ENCODE data around the gene RIMBP2.
A peak's percentile ranks its signal among the peaks of the same experiment; 100 is the strongest.

RIMBP2 gene

GRCh38 chr12:130506844-130507243 is 209.3 kb downstream of the RIMBP2 start:
- no peak overlapping the region for H3K9ac ChIP-seq (ENCODE audit: low read length)
- no peaks in the 10 kb centered on the region for H3K79me2 ChIP-seq (ENCODE audit: control insufficient read depth, insufficient read depth, low read length)
- no peaks in the 10 kb centered on the region for H3K36me3 ChIP-seq (ENCODE audit: control insufficient read depth, insufficient read depth, low read length)
- no peaks in the 10 kb centered on the region for H3K27me3 ChIP-seq (ENCODE audit: insufficient read depth, low read length, poor library complexity)
- peak; percentile 22 for DNase-seq
- no peak overlapping the region for H3K4me2 ChIP-seq (ENCODE audit: low read length)
- no peak overlapping the region for H3K4me3 ChIP-seq (ENCODE audit: low read length)
- H3K4me1 ChIP-seq (ENCODE audit: control insufficient read depth, low read depth, low read length): peaks cover 1% of the 10 kb centered on the region
- no peak overlapping the region for H3K27ac ChIP-seq (ENCODE audit: low read depth, low read length)
- no peak overlapping the region for H4K8ac ChIP-seq (ENCODE audit: low read depth, low read length)
- no peak overlapping the region for H3K4ac ChIP-seq (ENCODE audit: low read depth, low read length)
- no peak overlapping the region for H3K18ac ChIP-seq (ENCODE audit: low read length)
- no peak overlapping the region for H2BK5ac ChIP-seq (ENCODE audit: low read length)
- H3K23ac ChIP-seq (ENCODE audit: low read length): no peak overlapping the region
- no peak overlapping the region for H3K56ac ChIP-seq (ENCODE audit: low read length)
- H3K79me1 ChIP-seq (ENCODE audit: low read length): no peaks in the 10 kb centered on the region
- no peak overlapping the region for H2AK5ac ChIP-seq (ENCODE audit: low read length)
- no peak overlapping the region for H2BK15ac ChIP-seq (replicated peaks; ENCODE audit: low read depth)
- WGBS (ENCODE audit: extremely low coverage, insufficient coverage, low lambda C conversion rate): no CpG with 5 or more reads among the region's 4 CpGs
- H2BK120ac ChIP-seq (ENCODE audit: low read depth, low read length): no peak overlapping the region
- no peak overlapping the region for H4K5ac ChIP-seq (ENCODE audit: low read length)

GRCh38 chr12:130504840-130505175 is 211.3 kb downstream of the RIMBP2 start:
- H2BK5ac ChIP-seq (ENCODE audit: low read length): no peak overlapping the region
- H3K4me3 ChIP-seq (ENCODE audit: low read length): no peak overlapping the region
- no peak overlapping the region for H3K56ac ChIP-seq (ENCODE audit: low read length)
- no peak overlapping the region for H4K5ac ChIP-seq (ENCODE audit: low read length)
- WGBS (ENCODE audit: extremely low coverage, insufficient coverage, low lambda C conversion rate): no CpG with 5 or more reads among the region's 5 CpGs
- no peak for DNase-seq
- H2BK15ac ChIP-seq (replicated peaks; ENCODE audit: low read depth): no peak overlapping the region
- H3K27me3 ChIP-seq (ENCODE audit: insufficient read depth, low read length, poor library complexity): no peaks in the 10 kb centered on the region
- H3K36me3 ChIP-seq (ENCODE audit: control insufficient read depth, insufficient read depth, low read length): no peaks in the 10 kb centered on the region
- no peak overlapping the region for H3K9ac ChIP-seq (ENCODE audit: low read length)
- peaks cover 1% of the 10 kb centered on the region for H3K4me1 ChIP-seq (ENCODE audit: control insufficient read depth, low read depth, low read length)
- no peak overlapping the region for H4K8ac ChIP-seq (ENCODE audit: low read depth, low read length)
- H3K79me2 ChIP-seq (ENCODE audit: control insufficient read depth, insufficient read depth, low read length): no peaks in the 10 kb centered on the region
- H3K23ac ChIP-seq (ENCODE audit: low read length): no peak overlapping the region
- H3K4me2 ChIP-seq (ENCODE audit: low read length): no peak overlapping the region
- H3K4ac ChIP-seq (ENCODE audit: low read depth, low read length): no peak overlapping the region
- H2BK120ac ChIP-seq (ENCODE audit: low read depth, low read length): no peak overlapping the region
- no peak overlapping the region for H3K18ac ChIP-seq (ENCODE audit: low read length)
- H2AK5ac ChIP-seq (ENCODE audit: low read length): no peak overlapping the region
- H3K79me1 ChIP-seq (ENCODE audit: low read length): no peaks in the 10 kb centered on the region
- no peak overlapping the region for H3K27ac ChIP-seq (ENCODE audit: low read depth, low read length)

- Histone ChIP-seq H2BK120ac (ENCODE audit: low read depth, low read length) (no peak overlapping the region), H2BK15ac (replicated peaks; ENCODE audit: low read depth) (no peak overlapping the region), H3K4me2 (ENCODE audit: low read length) (no peak overlapping the region), H3K4me3 (ENCODE audit: low read length) (no peak overlapping the region), H3K56ac (ENCODE audit: low read length) (no peak overlapping the region), H3K4ac (ENCODE audit: low read depth, low read length) (no peak overlapping the region), H4K8ac (ENCODE audit: low read depth, low read length) (no peak overlapping the region), H3K27ac (ENCODE audit: low read depth, low read length) (no peak overlapping the region), H2BK5ac (ENCODE audit: low read length) (no peak overlapping the region), H3K79me1 (ENCODE audit: low read length) (no peaks in the 10 kb centered on the region), H3K4me1 (ENCODE audit: control insufficient read depth, low read depth, low read length) (peaks cover 1% of the 10 kb centered on the region), H3K79me2 (ENCODE audit: control insufficient read depth, insufficient read depth, low read length) (no peaks in the 10 kb centered on the region), H3K36me3 (ENCODE audit: control insufficient read depth, insufficient read depth, low read length) (no peaks in the 10 kb centered on the region), H3K9ac (ENCODE audit: low read length) (no peak overlapping the region), H4K5ac (ENCODE audit: low read length) (no peak overlapping the region), H3K23ac (ENCODE audit: low read length) (no peak overlapping the region), H3K18ac (ENCODE audit: low read length) (no peak overlapping the region), H2AK5ac (ENCODE audit: low read length) (no peak overlapping the region), H3K27me3 (ENCODE audit: insufficient read depth, low read length, poor library complexity) (no peaks in the 10 kb centered on the region)
- DNase-seq: peak; percentile 10
- no CpG with 5 or more reads among the region's 18 CpGs for WGBS (ENCODE audit: extremely low coverage, insufficient coverage, low lambda C conversion rate)
These were observed 211.8 kb downstream of the RIMBP2 start for GRCh38 chr12:130504110-130504839.

GRCh38 chr12:130501821-130502220 is 214.3 kb downstream of the RIMBP2 start:
- Histone ChIP-seq H3K4me1 (ENCODE audit: control insufficient read depth, low read depth, low read length) (peaks cover 1% of the 10 kb centered on the region), H2BK120ac (ENCODE audit: low read depth, low read length) (no peak overlapping the region), H3K18ac (ENCODE audit: low read length) (no peak overlapping the region), H3K4me2 (ENCODE audit: low read length) (no peak overlapping the region), H3K79me2 (ENCODE audit: control insufficient read depth, insufficient read depth, low read length) (no peaks in the 10 kb centered on the region), H3K23ac (ENCODE audit: low read length) (no peak overlapping the region), H3K9ac (ENCODE audit: low read length) (no peak overlapping the region), H3K4ac (ENCODE audit: low read depth, low read length) (no peak overlapping the region), H3K79me1 (ENCODE audit: low read length) (no peaks in the 10 kb centered on the region), H3K4me3 (ENCODE audit: low read length) (no peak overlapping the region), H2BK5ac (ENCODE audit: low read length) (no peak overlapping the region), H3K27ac (ENCODE audit: low read depth, low read length) (no peak overlapping the region), H4K8ac (ENCODE audit: low read depth, low read length) (no peak overlapping the region), H4K5ac (ENCODE audit: low read length) (no peak overlapping the region), H3K56ac (ENCODE audit: low read length) (no peak overlapping the region), H2BK15ac (replicated peaks; ENCODE audit: low read depth) (no peak overlapping the region), H3K36me3 (ENCODE audit: control insufficient read depth, insufficient read depth, low read length) (no peaks in the 10 kb centered on the region), H3K27me3 (ENCODE audit: insufficient read depth, low read length, poor library complexity) (no peaks in the 10 kb centered on the region), H2AK5ac (ENCODE audit: low read length) (no peak overlapping the region)
- DNase-seq: no peak
- WGBS (ENCODE audit: extremely low coverage, insufficient coverage, low lambda C conversion rate): no CpG with 5 or more reads among the region's 8 CpGs

- H3K9ac ChIP-seq (ENCODE audit: low read length): no peak overlapping the region
- H2BK120ac ChIP-seq (ENCODE audit: low read depth, low read length): no peak overlapping the region
- no peak overlapping the region for H4K8ac ChIP-seq (ENCODE audit: low read depth, low read length)
- H3K23ac ChIP-seq (ENCODE audit: low read length): no peak overlapping the region
- H2BK15ac ChIP-seq (replicated peaks; ENCODE audit: low read depth): no peak overlapping the region
- no CpG with 5 or more reads among the region's 16 CpGs for WGBS (ENCODE audit: extremely low coverage, insufficient coverage, low lambda C conversion rate)
- H3K79me2 ChIP-seq (ENCODE audit: control insufficient read depth, insufficient read depth, low read length): no peaks in the 10 kb centered on the region
- H3K18ac ChIP-seq (ENCODE audit: low read length): no peak overlapping the region
- no peak overlapping the region for H2BK5ac ChIP-seq (ENCODE audit: low read length)
- no peak for DNase-seq
- no peak overlapping the region for H3K4ac ChIP-seq (ENCODE audit: low read depth, low read length)
- no peaks in the 10 kb centered on the region for H3K27me3 ChIP-seq (ENCODE audit: insufficient read depth, low read length, poor library complexity)
- H3K79me1 ChIP-seq (ENCODE audit: low read length): no peaks in the 10 kb centered on the region
- H3K4me1 ChIP-seq (ENCODE audit: control insufficient read depth, low read depth, low read length): peaks cover 1% of the 10 kb centered on the region
- H3K56ac ChIP-seq (ENCODE audit: low read length): no peak overlapping the region
- no peak overlapping the region for H4K5ac ChIP-seq (ENCODE audit: low read length)
- H2AK5ac ChIP-seq (ENCODE audit: low read length): no peak overlapping the region
- H3K27ac ChIP-seq (ENCODE audit: low read depth, low read length): no peak overlapping the region
- no peak overlapping the region for H3K4me3 ChIP-seq (ENCODE audit: low read length)
- H3K4me2 ChIP-seq (ENCODE audit: low read length): no peak overlapping the region
- H3K36me3 ChIP-seq (ENCODE audit: control insufficient read depth, insufficient read depth, low read length): no peaks in the 10 kb centered on the region
These were observed 215.2 kb downstream of the RIMBP2 start for GRCh38 chr12:130500835-130501330.

- Histone ChIP-seq H4K8ac (ENCODE audit: low read depth, low read length) (no peak overlapping the region), H2AK5ac (ENCODE audit: low read length) (no peak overlapping the region), H3K4me3 (ENCODE audit: low read length) (no peak overlapping the region), H3K27ac (ENCODE audit: low read depth, low read length) (no peak overlapping the region), H3K79me2 (ENCODE audit: control insufficient read depth, insufficient read depth, low read length) (no peaks in the 10 kb centered on the region), H3K27me3 (ENCODE audit: insufficient read depth, low read length, poor library complexity) (no peaks in the 10 kb centered on the region), H3K4me2 (ENCODE audit: low read length) (no peak overlapping the region), H3K4me1 (ENCODE audit: control insufficient read depth, low read depth, low read length) (peaks cover 1% of the 10 kb centered on the region), H3K79me1 (ENCODE audit: low read length) (no peaks in the 10 kb centered on the region), H3K36me3 (ENCODE audit: control insufficient read depth, insufficient read depth, low read length) (no peaks in the 10 kb centered on the region), H3K4ac (ENCODE audit: low read depth, low read length) (no peak overlapping the region), H2BK5ac (ENCODE audit: low read length) (no peak overlapping the region), H3K56ac (ENCODE audit: low read length) (no peak overlapping the region), H3K9ac (ENCODE audit: low read length) (no peak overlapping the region), H3K23ac (ENCODE audit: low read length) (no peak overlapping the region), H3K18ac (ENCODE audit: low read length) (no peak overlapping the region), H4K5ac (ENCODE audit: low read length) (no peak overlapping the region), H2BK15ac (replicated peaks; ENCODE audit: low read depth) (no peak overlapping the region), H2BK120ac (ENCODE audit: low read depth, low read length) (no peak overlapping the region)
- no CpG with 5 or more reads among the region's 4 CpGs for whole genome bisulfite sequencing (ENCODE audit: extremely low coverage, insufficient coverage, low lambda C conversion rate)
- peak; percentile 35 for DNase-seq
These were observed 216.6 kb downstream of the RIMBP2 start for GRCh38 chr12:130499474-130499873.

All from mesendoderm (in vitro differentiated cells).